ENCODE measurements around the gene GRIA1.

DNA sequence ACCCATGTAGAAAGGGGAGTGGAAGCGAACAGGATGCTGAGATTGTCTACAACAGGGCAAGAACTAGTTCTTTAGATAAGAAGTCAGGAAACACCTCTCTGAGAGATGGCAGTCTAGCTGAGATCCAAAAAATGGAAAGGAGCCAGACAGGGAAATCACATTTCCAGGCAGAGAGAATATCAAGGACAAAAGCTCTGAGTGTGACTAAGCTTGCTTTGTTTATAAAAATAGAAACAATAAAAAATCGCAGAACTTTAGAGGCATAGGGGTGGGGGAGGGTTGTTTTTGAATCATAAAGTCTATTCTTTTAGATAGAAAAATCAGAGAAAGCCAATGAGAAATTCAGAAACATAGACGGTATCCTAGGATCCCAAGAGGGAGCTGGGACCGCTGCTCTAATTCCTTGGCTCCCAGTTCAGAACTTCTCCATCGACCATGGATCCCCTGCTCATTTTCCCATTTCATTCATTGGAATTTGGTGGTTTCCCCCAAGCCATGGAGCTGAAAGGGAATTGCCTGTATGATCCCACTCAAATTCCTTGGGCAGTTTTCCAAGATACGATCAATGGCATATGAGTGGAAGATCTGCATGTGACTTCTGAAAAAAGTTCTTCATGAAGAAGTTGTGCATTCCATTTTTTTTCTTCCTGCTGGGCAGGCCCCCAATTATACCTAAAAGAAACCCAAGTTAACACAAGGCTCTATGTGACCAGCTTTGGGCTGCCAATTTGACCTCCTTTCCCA is 182.0 kb downstream of the GRIA1 start:
- TF ChIP-seq SIN3A (IDR thresholded peaks at IDR 0.05; ENCODE audit: borderline replicate concordance, insufficient read depth, low read length), result no peak
- TF ChIP-seq, protein P1, sequence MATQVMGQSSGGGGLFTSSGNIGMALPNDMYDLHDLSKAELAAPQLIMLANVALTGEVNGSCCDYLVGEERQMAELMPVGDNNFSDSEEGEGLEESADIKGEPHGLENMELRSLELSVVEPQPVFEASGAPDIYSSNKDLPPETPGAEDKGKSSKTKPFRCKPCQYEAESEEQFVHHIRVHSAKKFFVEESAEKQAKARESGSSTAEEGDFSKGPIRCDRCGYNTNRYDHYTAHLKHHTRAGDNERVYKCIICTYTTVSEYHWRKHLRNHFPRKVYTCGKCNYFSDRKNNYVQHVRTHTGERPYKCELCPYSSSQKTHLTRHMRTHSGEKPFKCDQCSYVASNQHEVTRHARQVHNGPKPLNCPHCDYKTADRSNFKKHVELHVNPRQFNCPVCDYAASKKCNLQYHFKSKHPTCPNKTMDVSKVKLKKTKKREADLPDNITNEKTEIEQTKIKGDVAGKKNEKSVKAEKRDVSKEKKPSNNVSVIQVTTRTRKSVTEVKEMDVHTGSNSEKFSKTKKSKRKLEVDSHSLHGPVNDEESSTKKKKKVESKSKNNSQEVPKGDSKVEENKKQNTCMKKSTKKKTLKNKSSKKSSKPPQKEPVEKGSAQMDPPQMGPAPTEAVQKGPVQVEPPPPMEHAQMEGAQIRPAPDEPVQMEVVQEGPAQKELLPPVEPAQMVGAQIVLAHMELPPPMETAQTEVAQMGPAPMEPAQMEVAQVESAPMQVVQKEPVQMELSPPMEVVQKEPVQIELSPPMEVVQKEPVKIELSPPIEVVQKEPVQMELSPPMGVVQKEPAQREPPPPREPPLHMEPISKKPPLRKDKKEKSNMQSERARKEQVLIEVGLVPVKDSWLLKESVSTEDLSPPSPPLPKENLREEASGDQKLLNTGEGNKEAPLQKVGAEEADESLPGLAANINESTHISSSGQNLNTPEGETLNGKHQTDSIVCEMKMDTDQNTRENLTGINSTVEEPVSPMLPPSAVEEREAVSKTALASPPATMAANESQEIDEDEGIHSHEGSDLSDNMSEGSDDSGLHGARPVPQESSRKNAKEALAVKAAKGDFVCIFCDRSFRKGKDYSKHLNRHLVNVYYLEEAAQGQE (IDR thresholded peaks at IDR 0.05; ENCODE audit: insufficient read depth in 1 of 2, low read depth in 2 of 2, low read length in 2 of 2), result no peak
- TF ChIP-seq POLR2AphosphoS5 (IDR thresholded peaks at IDR 0.05; ENCODE audit: low read depth, low read length), result no peak

Measured in PFSK-1 (cell line).